HEK293 (cell line): ENCODE measurements around the gene NUDT4.

ENCODE experiments used
- CTCF ChIA-PET: fragments of 350-600 bp; formaldehyde crosslinking; extraction: SDS; loops from one replicate; lab custom pipeline; 2021; ENCODE audit warnings: antibody characterized with exemption; lab: Yijun Ruan, JAX
- POLR2A ChIA-PET: fragments of 300-600 bp; formaldehyde crosslinking; extraction: SDS; loops from one replicate; lab custom pipeline; 2020; ENCODE audit warnings: antibody characterized with exemption, inconsistent platforms; lab: Yijun Ruan, JAX
- H3K27ac ChIP-seq: fragments of 200-500 bp; sonication (Bioruptor generic); 2 replicates; pipeline ENCODE4 v1.5.1; 2014; ENCODE audit warnings: low read depth, low read length, control low read depth, inconsistent platforms; ENCODE audit errors: extremely low read depth
- H3K36me3 ChIP-seq, 2 experiments: fragments of 200-500 bp in 1 of 2; sonication (Bioruptor generic) in 1 of 2; 1 replicate in 1 of 2; 2 replicates in 1 of 2; pipeline ENCODE4 v1.5.1; 2014 to 2017; ENCODE audit warnings: inconsistent platforms in 2 of 2, low read length in 2 of 2; ENCODE audit not compliant: control insufficient read depth in 2 of 2, insufficient read depth in 1 of 2
- H3K4me1 ChIP-seq: fragments of 200-500 bp; sonication (Bioruptor generic); 2 replicates; pipeline ENCODE4 v1.5.1; 2014; ENCODE audit warnings: mild to moderate bottlenecking, low read length, inconsistent platforms; ENCODE audit not compliant: control insufficient read depth, insufficient read depth
- H3K4me3 ChIP-seq: 2 replicates; pipeline ENCODE4 v1.5.1; 2011; ENCODE audit warnings: low read depth, mild to moderate bottlenecking, control low read depth, low read length, moderate library complexity
- H3K9me3 ChIP-seq: fragments of 200-500 bp; sonication (Bioruptor generic); 2 replicates; pipeline ENCODE4 v1.5.1; 2014; ENCODE audit warnings: low read depth, low read length, inconsistent platforms; ENCODE audit not compliant: control insufficient read depth, insufficient read depth
- ATF2 ChIP-seq: fragments of 450-650 bp; formaldehyde crosslinking; IDR thresholded peaks from 2 replicates; pipeline ENCODE4 v1.5.1; 2016; ENCODE audit warnings: missing biosample characterization, missing genetic modification characterization, low read depth
- BCL11A ChIP-seq: fragments of 450-650 bp; formaldehyde crosslinking; IDR thresholded peaks from 2 replicates; pipeline ENCODE4 v1.5.1; 2016; ENCODE audit warnings: low read depth, missing biosample characterization, missing genetic modification characterization
- KLF8 ChIP-seq: fragments of 450-650 bp; formaldehyde crosslinking; IDR thresholded peaks from 2 replicates; pipeline ENCODE4 v1.5.1; 2016; ENCODE audit warnings: missing biosample characterization, missing genetic modification characterization
- REPIN1 ChIP-seq: fragments of 450-650 bp; formaldehyde crosslinking; IDR thresholded peaks from 2 replicates; pipeline ENCODE4 v1.5.1; 2017; ENCODE audit warnings: missing biosample characterization, missing genetic modification characterization, low read depth
- SALL2 ChIP-seq: fragments of 450-650 bp; formaldehyde crosslinking; IDR thresholded peaks from 2 replicates; pipeline ENCODE4 v1.5.0; 2017; ENCODE audit warnings: missing biosample characterization, mild to moderate bottlenecking, missing genetic modification characterization, borderline replicate concordance
- SP2 ChIP-seq: fragments of 450-650 bp; formaldehyde crosslinking; IDR thresholded peaks from 2 replicates; pipeline ENCODE4 v1.5.1; 2016; ENCODE audit warnings: missing biosample characterization, missing genetic modification characterization
- ZNF121 ChIP-seq: fragments of 450-650 bp; formaldehyde crosslinking; IDR thresholded peaks from 2 replicates; pipeline ENCODE4 v1.5.1; 2016; ENCODE audit warnings: missing biosample characterization, missing genetic modification characterization
- ZNF184 ChIP-seq: fragments of 450-650 bp; IDR thresholded peaks from 2 replicates; pipeline ENCODE4 v1.5.1; 2018; ENCODE audit warnings: missing biosample characterization, mild to moderate bottlenecking, missing genetic modification characterization
- ZNF274 ChIP-seq, 2 experiments: fragments of 200-500 bp in 1 of 2; fragments of 450-650 bp in 1 of 2; sonication (Bioruptor generic) in 1 of 2; formaldehyde crosslinking in 1 of 2; IDR thresholded peaks; 2 replicates each; pipeline versions ENCODE4 v1.5.1 to v1.6.1; 2014 to 2016; ENCODE audit warnings: borderline replicate concordance in 1 of 2, inconsistent platforms in 1 of 2, low read length in 1 of 2, missing biosample characterization in 1 of 2, missing genetic modification characterization in 1 of 2
- ZNF311 ChIP-seq: fragments of 450-650 bp; formaldehyde crosslinking; IDR thresholded peaks from 2 replicates; pipeline ENCODE4 v1.5.1; 2017; ENCODE audit warnings: missing biosample characterization, missing genetic modification characterization, borderline replicate concordance
- ZNF335 ChIP-seq: fragments of 450-650 bp; formaldehyde crosslinking; conservative IDR thresholded peaks from 2 replicates; pipeline ENCODE4 v1.5.1; 2016; ENCODE audit warnings: missing biosample characterization, missing genetic modification characterization
- ZNF391 ChIP-seq: fragments of 450-650 bp; formaldehyde crosslinking; IDR thresholded peaks from 2 replicates; pipeline ENCODE4 v1.5.1; 2016; ENCODE audit warnings: low read depth, missing biosample characterization, missing genetic modification characterization, borderline replicate concordance
- ZNF423 ChIP-seq: fragments of 450-650 bp; formaldehyde crosslinking; IDR thresholded peaks from 2 replicates; pipeline ENCODE4 v1.5.1; 2016; ENCODE audit warnings: missing biosample characterization, missing genetic modification characterization
- ZNF514 ChIP-seq: fragments of 450-650 bp; formaldehyde crosslinking; IDR thresholded peaks from 2 replicates; pipeline ENCODE4 v1.5.1; 2016; ENCODE audit warnings: missing biosample characterization, missing genetic modification characterization
- ZNF530 ChIP-seq: fragments of 450-650 bp; formaldehyde crosslinking; IDR thresholded peaks from 2 replicates; pipeline ENCODE4 v1.5.1; 2016; ENCODE audit warnings: low read depth, missing biosample characterization, missing genetic modification characterization
- ZNF626 ChIP-seq: fragments of 450-650 bp; sonication (Bioruptor Pico); formaldehyde crosslinking; IDR thresholded peaks from 2 replicates; pipeline ENCODE4 v1.5.1; 2018; ENCODE audit warnings: missing biosample characterization, missing genetic modification characterization, inconsistent platforms
- ZSCAN16 ChIP-seq: fragments of 450-650 bp; formaldehyde crosslinking; IDR thresholded peaks from 2 replicates; pipeline ENCODE4 v1.5.1; 2016; ENCODE audit warnings: missing biosample characterization, missing genetic modification characterization
- TF ChIP-seq, protein P1 (sequence below): fragments of 450-650 bp; formaldehyde crosslinking; IDR thresholded peaks from 2 replicates; pipeline ENCODE4 v1.5.1; 2017; ENCODE audit warnings: missing biosample characterization, missing genetic modification characterization

The NUDT4 gene

DNA sequence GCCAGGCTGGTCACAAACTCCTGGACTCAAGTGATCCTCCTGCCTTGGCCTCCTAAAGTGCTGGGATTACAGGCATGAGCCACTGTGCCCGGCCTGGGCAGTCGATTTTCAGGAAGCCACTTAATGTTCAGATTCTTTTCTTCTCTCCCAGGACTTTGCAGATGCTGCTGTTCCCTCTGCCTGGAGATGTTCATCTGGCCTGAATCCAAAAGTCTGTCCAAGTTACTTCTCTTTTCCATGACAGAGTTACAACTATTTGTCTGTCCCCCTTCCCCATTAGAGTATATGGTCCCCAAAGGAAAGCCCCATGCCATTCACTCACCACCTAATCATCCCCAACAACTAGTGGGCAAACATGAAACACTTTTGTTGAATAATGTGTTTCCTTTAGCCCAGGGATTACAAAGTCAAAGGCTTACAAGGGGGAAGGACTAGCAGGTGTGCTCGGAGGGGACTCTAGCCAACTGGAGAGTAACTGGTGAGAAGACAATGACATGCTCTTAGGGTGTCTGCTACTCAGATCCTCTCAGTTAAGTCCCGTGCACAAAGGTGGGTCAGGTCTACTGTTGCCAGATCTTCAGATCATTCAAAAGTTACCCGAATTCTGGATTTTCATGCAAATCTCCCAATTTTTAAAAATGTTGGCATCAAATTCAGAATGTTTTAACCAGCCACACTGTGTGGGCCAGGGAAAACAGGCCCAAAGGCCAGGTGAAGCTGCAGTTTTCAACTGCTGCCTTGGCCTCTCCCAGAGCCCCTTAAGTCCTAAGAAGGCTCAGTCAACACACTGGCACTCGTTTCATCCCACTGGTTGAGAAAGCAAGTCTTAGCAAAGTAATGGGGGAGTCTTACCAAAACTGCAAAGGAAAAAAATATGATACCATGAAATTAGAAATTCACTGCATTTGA is 29.6 kb downstream of the NUDT4 start:
- Histone ChIP-seq H3K36me3 (peaks cover 4 to 42% of the 10 kb centered on the region in 2 experiments; a peak in 1 of 3 replicates), H3K27ac (no peak overlapping the region), H3K4me1 (no peaks in the 10 kb centered on the region)
- TF ChIP-seq SP2, result no peak
- TF ChIP-seq ZNF514 (tag by site-specific recombination), result no peak
- TF ChIP-seq KLF8, result no peak
- TF ChIP-seq ZNF184 (tag by site-specific recombination), result no peak
- TF ChIP-seq ZNF423 (tag by site-specific recombination), result no peak
- TF ChIP-seq SALL2 (tag by site-specific recombination), result no peak
- TF ChIP-seq ZNF530 (tag by site-specific recombination), result no peak
- no peak for TF ChIP-seq ATF2 (tag by site-specific recombination)
- TF ChIP-seq ZSCAN16 (tag by site-specific recombination), result peak; percentile 77
- TF ChIP-seq BCL11A (tag by site-specific recombination), result no peak
- TF ChIP-seq ZNF335 (tag by site-specific recombination), result no peak
- TF ChIP-seq, protein P1, sequence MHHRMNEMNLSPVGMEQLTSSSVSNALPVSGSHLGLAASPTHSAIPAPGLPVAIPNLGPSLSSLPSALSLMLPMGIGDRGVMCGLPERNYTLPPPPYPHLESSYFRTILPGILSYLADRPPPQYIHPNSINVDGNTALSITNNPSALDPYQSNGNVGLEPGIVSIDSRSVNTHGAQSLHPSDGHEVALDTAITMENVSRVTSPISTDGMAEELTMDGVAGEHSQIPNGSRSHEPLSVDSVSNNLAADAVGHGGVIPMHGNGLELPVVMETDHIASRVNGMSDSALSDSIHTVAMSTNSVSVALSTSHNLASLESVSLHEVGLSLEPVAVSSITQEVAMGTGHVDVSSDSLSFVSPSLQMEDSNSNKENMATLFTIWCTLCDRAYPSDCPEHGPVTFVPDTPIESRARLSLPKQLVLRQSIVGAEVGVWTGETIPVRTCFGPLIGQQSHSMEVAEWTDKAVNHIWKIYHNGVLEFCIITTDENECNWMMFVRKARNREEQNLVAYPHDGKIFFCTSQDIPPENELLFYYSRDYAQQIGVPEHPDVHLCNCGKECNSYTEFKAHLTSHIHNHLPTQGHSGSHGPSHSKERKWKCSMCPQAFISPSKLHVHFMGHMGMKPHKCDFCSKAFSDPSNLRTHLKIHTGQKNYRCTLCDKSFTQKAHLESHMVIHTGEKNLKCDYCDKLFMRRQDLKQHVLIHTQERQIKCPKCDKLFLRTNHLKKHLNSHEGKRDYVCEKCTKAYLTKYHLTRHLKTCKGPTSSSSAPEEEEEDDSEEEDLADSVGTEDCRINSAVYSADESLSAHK (tag by site-specific recombination), result peak; percentile 94
- TF ChIP-seq, all 188 proteins: peak for 2
- CTCF ChIA-PET, result interaction anchor here (1.2 kb wide), 1 partner anchor 12 kb away, joined by 5 read pairs; no protein-coding TSS in a partner anchor
- H3K4me3 ChIP-seq, result no peak overlapping the region
- H3K9me3 ChIP-seq, result no peaks in the 10 kb centered on the region
- POLR2A ChIA-PET, result no interaction called here

- H3K4me1 ChIP-seq, result no peaks in the 10 kb centered on the region
- H3K36me3 ChIP-seq, result peaks cover 4 to 38% of the 10 kb centered on the region in 2 experiments; a peak in 1 of 3 replicates
- H3K4me3 ChIP-seq, result no peak overlapping the region
- ChIA-PET CTCF (interaction anchor here (1.2 kb wide), 1 partner anchor 12 kb away, joined by 5 read pairs; no protein-coding TSS in a partner anchor), POLR2A (no interaction called here)
- H3K27ac ChIP-seq, result no peak overlapping the region
- TF ChIP-seq REPIN1 (no peak), ZNF626 (tag by site-specific recombination) (no peak), ZNF311 (tag by site-specific recombination) (no peak), ZNF391 (tag by site-specific recombination) (no peak), ZNF121 (tag by site-specific recombination) (no peak), ZNF274 (IDR thresholded peaks at IDR 0.05; ENCODE audit: low read length) (no peak), ZNF274 (tag by site-specific recombination; IDR thresholded peaks at IDR 0.05; ENCODE audit: borderline replicate concordance) (no peak)
- H3K9me3 ChIP-seq, result no peaks in the 10 kb centered on the region
These were observed 30.2 kb downstream of the NUDT4 start for GRCh38 chr12:93407963-93408283.
